GM23248 (cell line): Measurements from ENCODE around the gene EHBP1.

Experiments used
- EZH2 ChIP-seq: fragments of 200-600 bp; sonication (generic); IDR thresholded peaks from 2 replicates; pipeline ENCODE4 v1.6.1; 2018; ENCODE audit warnings: antibody characterized with exemption, mild to moderate bottlenecking; ENCODE audit not compliant: insufficient read depth, poor library complexity, severe bottlenecking
- EZH2phosphoT487 ChIP-seq: fragments of 200-600 bp; sonication (generic); IDR thresholded peaks from 2 replicates; pipeline ENCODE4 v1.6.1; 2018; ENCODE audit warnings: antibody characterized with exemption, moderate library complexity, mild to moderate bottlenecking, low read depth; ENCODE audit not compliant: insufficient read depth

DNA sequence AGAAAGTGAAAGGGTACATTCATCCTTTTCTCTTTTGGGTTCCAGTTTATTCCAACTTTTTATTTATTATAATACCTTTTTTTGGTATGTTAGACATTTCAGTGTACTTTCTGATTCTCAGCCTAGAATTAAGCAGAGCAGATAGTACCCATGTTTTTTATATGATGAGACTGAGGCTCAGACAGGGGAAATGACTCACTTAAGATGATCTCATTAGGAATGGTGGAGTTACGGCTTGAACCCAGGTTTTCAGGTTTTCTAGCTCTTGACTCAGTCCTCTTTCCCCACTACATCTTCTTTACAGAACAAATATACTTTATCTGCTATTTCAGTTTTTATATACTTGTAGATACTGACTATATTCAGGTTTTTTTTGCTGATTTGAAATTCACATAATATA, 293.4 kb downstream of the EHBP1 start:
- TF ChIP-seq EZH2 (no peak), EZH2phosphoT487 (no peak)
